Right atrium auricular region (tissue), 2 donors: ENCODE measurements around the gene FREM2. TPM values are rescaled to one million over a fixed set of nuclear protein-coding genes. Genes with fewer than 3 reads are reported as not detected.

Experiments
- DNase-seq: peaks from one replicate; pipeline ENCODE4 v3.0.0-alpha.2; 2019; ENCODE audit warnings: low spot score
- H3K27ac ChIP-seq, 2 donors: fragments of 200-600 bp; sonication (generic); 1 replicate in 1 of 2; 2 replicates in 1 of 2; pipeline ENCODE4 v1.5.1; 2016 to 2019
- H3K27me3 ChIP-seq, 2 donors: fragments of 200-600 bp; sonication (generic); one replicate each; pipeline versions ENCODE4 v1.5.1 to v1.6.0; 2017 to 2019
- H3K36me3 ChIP-seq: fragments of 200-600 bp; sonication (generic); one replicate; pipeline ENCODE4 v1.5.1; 2016
- H3K4me1 ChIP-seq, 2 donors: fragments of 200-600 bp; sonication (generic); one replicate each; pipeline versions ENCODE4 v1.5.1 to v1.6.0; 2017 to 2019
- H3K4me3 ChIP-seq, 2 donors: fragments of 200-600 bp; sonication (generic); 1 replicate in 1 of 2; 2 replicates in 1 of 2; pipeline ENCODE4 v1.5.1; 2017 to 2019; ENCODE audit warnings: mild to moderate bottlenecking in 1 of 2, moderate library complexity in 1 of 2
- H3K9me3 ChIP-seq, 2 donors: fragments of 200-600 bp; sonication (generic); one replicate each; pipeline ENCODE4 v1.5.1; 2019
- CTCF ChIP-seq, 2 donors: fragments of 200-600 bp; sonication (generic); IDR thresholded peaks; one replicate each; pipeline ENCODE4 v1.5.1; 2019; ENCODE audit warnings: antibody characterized with exemption in 2 of 2
- total RNA-seq, 2 donors: library from RNA; depleted of rRNA; stranded (reverse); fragments of >200 nt; gene quantifications; one replicate each; pipeline ENCODE4 v1.1.0, GENCODE V29; 2016

Gene FREM2
- total RNA-seq, 2 donors from 2014 or later, result 0.20 TPM; not detected in 1

- DNase-seq, result no peak
- Histone ChIP-seq H3K4me3 (no peak overlapping the region), H3K27me3 (no peaks in the 10 kb centered on the region), H3K27ac (no peak overlapping the region), H3K9me3 (no peaks in the 10 kb centered on the region), H3K36me3 (no peaks in the 10 kb centered on the region), H3K4me1 (no peaks in the 10 kb centered on the region)
- no peak for TF ChIP-seq CTCF (IDR thresholded peaks at IDR 0.05)
Observed at GRCh38 chr13:38700051-38700450, 13.2 kb downstream of the FREM2 start.

- no peaks in the 10 kb centered on the region for H3K27me3 ChIP-seq
- no peak overlapping the region for H3K4me3 ChIP-seq
- DNase-seq, result no peak
- no peaks in the 10 kb centered on the region for H3K36me3 ChIP-seq
- no peak overlapping the region for H3K27ac ChIP-seq
- H3K4me1 ChIP-seq, result no peaks in the 10 kb centered on the region
- TF ChIP-seq CTCF (IDR thresholded peaks at IDR 0.05), result no peak
- no peaks in the 10 kb centered on the region for H3K9me3 ChIP-seq
Observed at GRCh38 chr13:38702669-38703068, 15.8 kb downstream of the FREM2 start.

- Histone ChIP-seq H3K27ac (no peak overlapping the region), H3K4me1 (no peaks in the 10 kb centered on the region), H3K9me3 (no peaks in the 10 kb centered on the region), H3K4me3 (no peak overlapping the region), H3K27me3 (no peaks in the 10 kb centered on the region), H3K36me3 (no peaks in the 10 kb centered on the region)
- no peak for DNase-seq
- TF ChIP-seq CTCF (IDR thresholded peaks at IDR 0.05), result no peak
Observed at GRCh38 chr13:38703255-38703654, 16.4 kb downstream of the FREM2 start.

- Histone ChIP-seq H3K27me3 (no peaks in the 10 kb centered on the region), H3K4me3 (no peak overlapping the region), H3K9me3 (no peaks in the 10 kb centered on the region), H3K4me1 (no peaks in the 10 kb centered on the region), H3K27ac (no peak overlapping the region), H3K36me3 (no peaks in the 10 kb centered on the region)
- no peak for TF ChIP-seq CTCF (IDR thresholded peaks at IDR 0.05)
- DNase-seq, result no peak
Observed at GRCh38 chr13:38705365-38705764, 18.5 kb downstream of the FREM2 start.

GRCh38 chr13:38707460-38707859 is 20.6 kb downstream of the FREM2 start:
- Histone ChIP-seq H3K36me3 (no peaks in the 10 kb centered on the region), H3K9me3 (no peaks in the 10 kb centered on the region), H3K4me1 (no peaks in the 10 kb centered on the region), H3K4me3 (no peak overlapping the region), H3K27me3 (no peaks in the 10 kb centered on the region), H3K27ac (no peak overlapping the region)
- TF ChIP-seq CTCF (IDR thresholded peaks at IDR 0.05), result no peak
- DNase-seq, result no peak

GRCh38 chr13:38713046-38713445 is 26.2 kb downstream of the FREM2 start:
- no peak for TF ChIP-seq CTCF (IDR thresholded peaks at IDR 0.05)
- H3K27ac ChIP-seq, result no peak overlapping the region
- H3K4me3 ChIP-seq, result no peak overlapping the region
- no peaks in the 10 kb centered on the region for H3K4me1 ChIP-seq
- no peaks in the 10 kb centered on the region for H3K9me3 ChIP-seq
- H3K27me3 ChIP-seq, result no peaks in the 10 kb centered on the region
- H3K36me3 ChIP-seq, result no peaks in the 10 kb centered on the region
- DNase-seq, result no peak
